Measurements from ENCODE around the gene NTF3. TPM values are rescaled to one million over a fixed set of nuclear protein-coding genes. Genes with fewer than 3 reads are reported as not detected.

NTF3 gene
- total RNA-seq, 2 donors from 2014 or later: 0.71 to 4.1 TPM

DNA sequence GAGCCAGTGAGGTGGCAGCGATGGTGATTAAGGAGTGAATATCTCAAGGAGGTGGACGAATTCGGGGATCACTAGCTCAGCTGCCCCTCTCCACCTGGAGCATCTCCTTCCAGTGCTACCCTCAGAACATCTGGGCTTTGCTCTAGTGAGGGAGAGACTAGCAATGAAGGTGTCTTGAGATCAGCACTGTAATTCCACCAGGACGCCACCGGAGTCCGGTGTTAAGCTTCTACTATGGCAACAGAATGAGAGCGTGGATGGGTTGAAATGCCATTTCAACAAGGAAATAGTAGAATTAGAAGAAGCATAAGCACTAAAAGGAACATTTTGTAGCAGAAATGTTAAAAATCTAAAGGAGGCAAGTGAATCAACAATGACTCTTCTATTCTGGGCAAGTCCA lies 61.1 kb downstream of the NTF3 start:
- no peak overlapping the region for H3K4me3 Mint-ChIP-seq

DNA sequence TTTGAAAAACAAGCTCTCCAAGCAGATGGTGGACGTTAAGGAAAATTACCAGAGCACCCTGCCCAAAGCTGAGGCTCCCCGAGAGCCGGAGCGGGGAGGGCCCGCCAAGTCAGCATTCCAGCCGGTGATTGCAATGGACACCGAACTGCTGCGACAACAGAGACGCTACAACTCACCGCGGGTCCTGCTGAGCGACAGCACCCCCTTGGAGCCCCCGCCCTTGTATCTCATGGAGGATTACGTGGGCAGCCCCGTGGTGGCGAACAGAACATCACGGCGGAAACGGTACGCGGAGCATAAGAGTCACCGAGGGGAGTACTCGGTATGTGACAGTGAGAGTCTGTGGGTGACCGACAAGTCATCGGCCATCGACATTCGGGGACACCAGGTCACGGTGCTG lies 62.4 kb downstream of the NTF3 start:
- no peaks in the 10 kb centered on the region for H3K36me3 Mint-ChIP-seq (ENCODE audit: low read depth)
- Histone ChIP-seq H3K36me3 (ENCODE audit: control insufficient read depth, insufficient read depth, low read length) (no peaks in the 10 kb centered on the region), H3K4me3 (ENCODE audit: low read length) (no peak overlapping the region), H3K27me3 (ENCODE audit: control insufficient read depth, insufficient read depth, low read length, poor library complexity, severe bottlenecking) (peaks cover 4% of the 10 kb centered on the region), H3K9me3 (ENCODE audit: control insufficient read depth, low read length) (no peaks in the 10 kb centered on the region), H3K9ac (ENCODE audit: extremely low read depth, low read length, poor library complexity, severe bottlenecking) (no peak overlapping the region), H3K27ac (ENCODE audit: low read depth, low read length) (no peak overlapping the region), H3K4me1 (ENCODE audit: control insufficient read depth, insufficient read depth, low read length) (peaks cover 16% of the 10 kb centered on the region)
- WGBS, 2 experiments (ENCODE audit: insufficient coverage in 1 of 2, insufficient read length in 1 of 2): 93 to 95% methylated on average over 27 to 28 of the region's 28 CpGs
- TF ChIP-seq, protein P1, sequence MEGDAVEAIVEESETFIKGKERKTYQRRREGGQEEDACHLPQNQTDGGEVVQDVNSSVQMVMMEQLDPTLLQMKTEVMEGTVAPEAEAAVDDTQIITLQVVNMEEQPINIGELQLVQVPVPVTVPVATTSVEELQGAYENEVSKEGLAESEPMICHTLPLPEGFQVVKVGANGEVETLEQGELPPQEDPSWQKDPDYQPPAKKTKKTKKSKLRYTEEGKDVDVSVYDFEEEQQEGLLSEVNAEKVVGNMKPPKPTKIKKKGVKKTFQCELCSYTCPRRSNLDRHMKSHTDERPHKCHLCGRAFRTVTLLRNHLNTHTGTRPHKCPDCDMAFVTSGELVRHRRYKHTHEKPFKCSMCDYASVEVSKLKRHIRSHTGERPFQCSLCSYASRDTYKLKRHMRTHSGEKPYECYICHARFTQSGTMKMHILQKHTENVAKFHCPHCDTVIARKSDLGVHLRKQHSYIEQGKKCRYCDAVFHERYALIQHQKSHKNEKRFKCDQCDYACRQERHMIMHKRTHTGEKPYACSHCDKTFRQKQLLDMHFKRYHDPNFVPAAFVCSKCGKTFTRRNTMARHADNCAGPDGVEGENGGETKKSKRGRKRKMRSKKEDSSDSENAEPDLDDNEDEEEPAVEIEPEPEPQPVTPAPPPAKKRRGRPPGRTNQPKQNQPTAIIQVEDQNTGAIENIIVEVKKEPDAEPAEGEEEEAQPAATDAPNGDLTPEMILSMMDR (conservative IDR thresholded peaks at IDR 0.05): no peak
- no peaks in the 10 kb centered on the region for H3K27me3 Mint-ChIP-seq (ENCODE audit: insufficient read depth)
- DNase-seq: no peak
- no peak overlapping the region for H3K27ac Mint-ChIP-seq
- H3K9me3 Mint-ChIP-seq: no peaks in the 10 kb centered on the region
- H3K4me1 Mint-ChIP-seq: peaks cover 42% of the 10 kb centered on the region
- H3K4me3 Mint-ChIP-seq: no peak overlapping the region

More for the DNA sequence above, 61.1 kb downstream of the NTF3 start:
- H3K27me3 Mint-ChIP-seq (ENCODE audit: insufficient read depth): no peaks in the 10 kb centered on the region
- 84 to 85% methylated on average over 4 to 7 of the region's 7 CpGs for WGBS, 2 experiments (ENCODE audit: insufficient coverage in 1 of 2, insufficient read length in 1 of 2)
- Histone ChIP-seq H3K36me3 (ENCODE audit: control insufficient read depth, insufficient read depth, low read length) (no peaks in the 10 kb centered on the region), H3K9ac (ENCODE audit: extremely low read depth, low read length, poor library complexity, severe bottlenecking) (no peak overlapping the region), H3K27me3 (ENCODE audit: control insufficient read depth, insufficient read depth, low read length, poor library complexity, severe bottlenecking) (no peaks in the 10 kb centered on the region), H3K27ac (ENCODE audit: low read depth, low read length) (no peak overlapping the region), H3K4me1 (ENCODE audit: control insufficient read depth, insufficient read depth, low read length) (peaks cover 15% of the 10 kb centered on the region), H3K4me3 (ENCODE audit: low read length) (no peak overlapping the region), H3K9me3 (ENCODE audit: control insufficient read depth, low read length) (no peaks in the 10 kb centered on the region)
- peak; percentile 70 for DNase-seq
- no peaks in the 10 kb centered on the region for H3K36me3 Mint-ChIP-seq (ENCODE audit: low read depth)
- H3K27ac Mint-ChIP-seq: no peak overlapping the region
- H3K4me1 Mint-ChIP-seq: peaks cover 37% of the 10 kb centered on the region
- TF ChIP-seq, protein P1 (conservative IDR thresholded peaks at IDR 0.05): peak; percentile 27
- H3K9me3 Mint-ChIP-seq: no peaks in the 10 kb centered on the region

DNA sequence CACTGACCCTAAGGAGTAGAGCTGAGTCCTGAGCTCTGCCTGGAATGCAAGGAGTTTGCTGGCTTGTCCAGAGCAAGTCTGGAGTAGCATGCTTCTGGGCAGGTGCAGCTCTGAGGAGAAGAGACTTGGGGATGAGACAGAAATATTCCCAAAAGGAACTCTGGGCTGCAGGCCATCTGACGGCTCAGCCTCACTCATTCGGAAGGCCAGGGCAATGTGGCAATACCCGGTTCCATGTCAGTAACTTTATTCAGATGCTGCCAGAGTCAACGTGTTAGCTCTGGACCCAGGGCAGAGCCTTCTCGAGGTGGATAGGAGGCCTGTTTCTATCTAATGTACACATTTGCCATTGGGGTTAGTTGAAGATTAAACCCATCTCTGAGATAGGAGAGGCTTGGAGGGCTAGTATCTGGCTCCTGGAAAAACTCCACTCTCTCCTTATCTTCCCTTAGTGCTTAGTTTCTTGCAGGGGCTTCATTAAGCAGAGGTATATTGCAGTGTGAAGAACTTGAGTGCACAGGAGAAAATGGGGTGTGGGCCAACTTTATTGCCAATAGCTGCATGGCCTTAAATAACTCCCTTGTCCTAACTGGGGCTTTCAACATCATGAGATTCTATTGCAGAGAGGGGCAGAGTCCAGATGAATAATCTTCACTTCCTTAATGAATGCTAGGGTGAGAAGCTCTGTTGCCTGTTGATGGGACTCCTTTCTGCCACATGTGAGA lies 65.6 kb downstream of the NTF3 start:
- Mint-ChIP-seq H3K9me3 (no peaks in the 10 kb centered on the region), H3K27me3 (ENCODE audit: insufficient read depth) (peaks cover 11% of the 10 kb centered on the region), H3K27ac (no peak overlapping the region), H3K4me1 (peaks cover 51% of the 10 kb centered on the region), H3K4me3 (peak overlapping the region; percentile 6), H3K36me3 (ENCODE audit: low read depth) (no peaks in the 10 kb centered on the region)
- peaks cover 24% of the 10 kb centered on the region for H3K4me1 ChIP-seq (ENCODE audit: control insufficient read depth, insufficient read depth, low read length)
- H3K36me3 ChIP-seq (ENCODE audit: control insufficient read depth, insufficient read depth, low read length): no peaks in the 10 kb centered on the region
- no peak overlapping the region for H3K27ac ChIP-seq (ENCODE audit: low read depth, low read length)
- no peak for DNase-seq
- WGBS, 2 experiments (ENCODE audit: insufficient coverage in 1 of 2, insufficient read length in 1 of 2): 86 to 87% methylated on average over 4 to 5 of the region's 5 CpGs
- H3K4me3 ChIP-seq (ENCODE audit: low read length): no peak overlapping the region
- no peaks in the 10 kb centered on the region for H3K9me3 ChIP-seq (ENCODE audit: control insufficient read depth, low read length)
- H3K27me3 ChIP-seq (ENCODE audit: control insufficient read depth, insufficient read depth, low read length, poor library complexity, severe bottlenecking): peaks cover 21% of the 10 kb centered on the region
- TF ChIP-seq, protein P1 (conservative IDR thresholded peaks at IDR 0.05): no peak
- no peak overlapping the region for H3K9ac ChIP-seq (ENCODE audit: extremely low read depth, low read length, poor library complexity, severe bottlenecking)
